H9 (cell line): ENCODE data around the gene FOXN1. TPM values are rescaled to one million over a fixed set of nuclear protein-coding genes. Genes with fewer than 3 reads are reported as not detected.

ENCODE experiments used
- DNase-seq: peaks from one replicate; pipeline ENCODE4 v3.0.0-alpha.2; 2017
- H2AFZ ChIP-seq: one replicate; pipeline ENCODE4 v1.6.1; 2013; ENCODE audit warnings: mild to moderate bottlenecking, low read length, control low read depth, moderate library complexity
- H2AK5ac ChIP-seq: 2 replicates; pipeline ENCODE4 v1.6.1; 2013; ENCODE audit warnings: low read length, control low read depth, mixed read lengths; ENCODE audit not compliant: insufficient read length
- H2BK120ac ChIP-seq: one replicate; pipeline ENCODE4 v1.6.1; 2013; ENCODE audit warnings: low read depth, mild to moderate bottlenecking, low read length, control low read depth, inconsistent platforms; ENCODE audit not compliant: poor library complexity, severe bottlenecking
- H2BK12ac ChIP-seq: 2 replicates; pipeline ENCODE4 v1.6.1; 2013; ENCODE audit warnings: low read length, control low read depth, mixed read lengths, low read depth; ENCODE audit not compliant: insufficient read length
- H2BK15ac ChIP-seq: 2 replicates; pipeline ENCODE4 v1.6.1; 2013; ENCODE audit warnings: low read depth, low read length, control low read depth
- H2BK20ac ChIP-seq: one replicate; pipeline ENCODE4 v1.6.1; 2013; ENCODE audit warnings: low read depth, mild to moderate bottlenecking, low read length, control low read depth, inconsistent platforms; ENCODE audit not compliant: poor library complexity, severe bottlenecking
- H2BK5ac ChIP-seq: 2 replicates; pipeline ENCODE4 v1.6.1; 2013; ENCODE audit warnings: low read length, control low read depth, mixed read lengths; ENCODE audit not compliant: insufficient read length
- H3K14ac ChIP-seq: 2 replicates; pipeline ENCODE4 v1.6.1; 2013; ENCODE audit warnings: low read length, control low read depth; ENCODE audit not compliant: insufficient read depth
- H3K18ac ChIP-seq: 2 replicates; pipeline ENCODE4 v1.6.1; 2013; ENCODE audit warnings: low read depth, mild to moderate bottlenecking, mixed read lengths, low read length, control low read depth; ENCODE audit not compliant: insufficient read length
- H3K23ac ChIP-seq: 2 replicates; pipeline ENCODE4 v1.6.1; 2013; ENCODE audit warnings: low read length, control low read depth, mixed read lengths, low read depth; ENCODE audit not compliant: insufficient read length
- H3K23me2 ChIP-seq: 2 replicates; pipeline ENCODE4 v1.6.1; 2013; ENCODE audit warnings: low read depth, mild to moderate bottlenecking, mixed read lengths, low read length, control low read depth; ENCODE audit not compliant: insufficient read length, poor library complexity, severe bottlenecking
- H3K27ac ChIP-seq: 2 replicates; pipeline ENCODE4 v1.5.1; 2013; ENCODE audit warnings: low read length, control low read depth, mixed read lengths, low read depth; ENCODE audit not compliant: insufficient read length
- H3K27me3 ChIP-seq: 2 replicates; pipeline ENCODE4 v1.6.1; 2013; ENCODE audit warnings: low read length, control low read depth, inconsistent platforms; ENCODE audit not compliant: insufficient read depth
- H3K4ac ChIP-seq: 2 replicates; pipeline ENCODE4 v1.6.1; 2013; ENCODE audit warnings: low read depth, mild to moderate bottlenecking, control low read depth, inconsistent platforms, low read length, moderate library complexity
- H3K4me1 ChIP-seq: 2 replicates; pipeline ENCODE4 v1.6.1; 2013; ENCODE audit warnings: low read length, control low read depth, inconsistent platforms; ENCODE audit not compliant: insufficient read depth
- H3K4me2 ChIP-seq: 2 replicates; pipeline ENCODE4 v1.6.1; 2013; ENCODE audit warnings: low read length, control low read depth, mixed read lengths; ENCODE audit not compliant: insufficient read length, insufficient read depth
- H3K56ac ChIP-seq: 2 replicates; pipeline ENCODE4 v1.6.1; 2013; ENCODE audit warnings: low read depth, mild to moderate bottlenecking, mixed read lengths, low read length, control low read depth; ENCODE audit not compliant: insufficient read length
- H3K79me1 ChIP-seq: 2 replicates; pipeline ENCODE4 v1.6.1; 2013; ENCODE audit warnings: low read depth, mild to moderate bottlenecking, moderate library complexity, low read length, control low read depth, inconsistent platforms; ENCODE audit not compliant: insufficient read depth, poor library complexity, severe bottlenecking
- H3K79me2 ChIP-seq: 2 replicates; pipeline ENCODE4 v1.6.1; 2013; ENCODE audit warnings: low read length, control low read depth, inconsistent platforms; ENCODE audit not compliant: insufficient read depth
- H3K9ac ChIP-seq: 2 replicates; pipeline ENCODE4 v1.6.1; 2013; ENCODE audit warnings: low read length, control low read depth, mixed read lengths; ENCODE audit not compliant: insufficient read length; ENCODE audit errors: extremely low read depth
- H3K9me3 ChIP-seq: one replicate; pipeline ENCODE4 v1.6.1; 2013; ENCODE audit warnings: low read depth, low read length, inconsistent platforms; ENCODE audit not compliant: control insufficient read depth
- H3T11ph ChIP-seq: one replicate; pipeline ENCODE4 v1.6.1; 2013; ENCODE audit warnings: mild to moderate bottlenecking, low read length, control low read depth, inconsistent platforms
- H4K20me1 ChIP-seq: one replicate; pipeline ENCODE4 v1.6.1; 2013; ENCODE audit not compliant: control insufficient read depth, insufficient read length, insufficient read depth
- H4K5ac ChIP-seq: 2 replicates; pipeline ENCODE4 v1.6.1; 2013; ENCODE audit warnings: low read depth, mild to moderate bottlenecking, mixed read lengths, low read length, control low read depth; ENCODE audit not compliant: insufficient read length
- H4K8ac ChIP-seq: replicated peaks from 2 replicates; pipeline ENCODE4 v1.6.1; 2013; ENCODE audit warnings: low read length, control low read depth, mixed read lengths, low read depth; ENCODE audit not compliant: insufficient read length
- H4K91ac ChIP-seq: 2 replicates; pipeline ENCODE4 v1.6.1; 2013; ENCODE audit warnings: low read depth, mild to moderate bottlenecking, moderate library complexity, mixed read lengths, low read length, control low read depth; ENCODE audit not compliant: insufficient read length
- H3K27ac Mint-ChIP-seq, 3 experiments: 2 replicates in 2 of 3; 3 replicates in 1 of 3; pipeline ENCODE4 v1.8.0; 2020 to 2021; ENCODE audit warnings: mixed read lengths in 3 of 3, mild to moderate bottlenecking in 1 of 3, moderate library complexity in 1 of 3
- H3K27me3 Mint-ChIP-seq: 2 replicates; pipeline ENCODE4 v1.8.0; 2021; ENCODE audit warnings: low read depth, mild to moderate bottlenecking, moderate library complexity, mixed read lengths
- H3K36me3 Mint-ChIP-seq, 3 experiments: 2 replicates in 2 of 3; 3 replicates in 1 of 3; pipeline ENCODE4 v1.8.0; 2020 to 2021; ENCODE audit warnings: low read depth in 3 of 3, mixed read lengths in 3 of 3; ENCODE audit not compliant: insufficient read depth in 1 of 3
- H3K4me1 Mint-ChIP-seq, 2 experiments: 2 replicates each; pipeline ENCODE4 v1.8.0; 2020; ENCODE audit warnings: mixed read lengths in 2 of 2
- H3K4me3 Mint-ChIP-seq, 2 experiments: 2 replicates in 1 of 2; 3 replicates in 1 of 2; pipeline ENCODE4 v1.8.0; 2020 to 2021; ENCODE audit warnings: mild to moderate bottlenecking in 2 of 2, mixed read lengths in 2 of 2, moderate library complexity in 1 of 2
- H3K9me3 Mint-ChIP-seq, 2 experiments: 2 replicates in 1 of 2; 3 replicates in 1 of 2; pipeline ENCODE4 v1.8.0; 2020; ENCODE audit warnings: mild to moderate bottlenecking in 2 of 2, mixed read lengths in 2 of 2, moderate library complexity in 1 of 2
- total RNA-seq: library from RNA; stranded (reverse); gene quantifications from 2 replicates; pipeline ENCODE4 v1.2.1, GENCODE V29; 2021
- TF ChIP-seq, protein P1 (sequence below): fragments of 200-600 bp; sonication (generic); conservative IDR thresholded peaks from 3 replicates; pipeline ENCODE4 v1.8.0; 2021; ENCODE audit warnings: antibody characterized with exemption, mild to moderate bottlenecking

Gene FOXN1
- total RNA-seq, 1 experiment from 2014 or later: not detected

DNA sequence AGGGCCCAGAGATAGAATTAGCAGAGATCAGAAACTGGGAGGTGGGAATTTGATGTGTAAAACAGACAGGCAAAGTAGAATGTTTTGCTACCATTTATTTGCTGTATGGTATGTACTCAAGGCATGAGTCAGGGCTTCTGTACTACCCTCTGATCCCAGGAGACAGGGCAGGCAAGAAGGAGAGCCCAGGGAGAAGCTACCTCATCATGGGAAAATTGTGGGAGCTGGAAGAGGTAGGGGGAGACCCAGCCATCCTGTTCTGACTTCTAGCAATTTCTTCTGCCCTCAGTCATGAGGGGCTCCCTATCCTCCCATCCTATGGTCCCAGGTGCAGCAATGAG is 66.9 kb downstream of the FOXN1 start:
- no peak overlapping the region for H4K5ac ChIP-seq
- H3K27me3 ChIP-seq: no peaks in the 10 kb centered on the region
- no peak overlapping the region for H3K27ac Mint-ChIP-seq
- peaks cover 2% of the 10 kb centered on the region for H4K20me1 ChIP-seq
- no peak overlapping the region for H3K23ac ChIP-seq
- no peak overlapping the region for H3K56ac ChIP-seq
- peaks cover 24 to 40% of the 10 kb centered on the region in 2 experiments for H3K4me1 Mint-ChIP-seq
- no peaks in the 10 kb centered on the region for H3K79me1 ChIP-seq
- no peak for DNase-seq
- H2BK120ac ChIP-seq: no peak overlapping the region
- no peaks in the 10 kb centered on the region for H3K4me1 ChIP-seq
- no peak overlapping the region for H3K27ac ChIP-seq
- H3K27me3 Mint-ChIP-seq: peaks cover 7% of the 10 kb centered on the region
- H3K9ac ChIP-seq: no peak overlapping the region
- H2BK20ac ChIP-seq: no peak overlapping the region
- no peak overlapping the region for H4K91ac ChIP-seq
- peaks cover 11 to 29% (median 29%) of the 10 kb centered on the region in 3 experiments; a peak in 6 of 7 replicates for H3K36me3 Mint-ChIP-seq
- no peak overlapping the region for H2AK5ac ChIP-seq
- no peak overlapping the region for H3K14ac ChIP-seq
- H2BK15ac ChIP-seq: no peak overlapping the region
- no peak overlapping the region for H3K4me2 ChIP-seq
- H3K4ac ChIP-seq: no peak overlapping the region
- H3K9me3 ChIP-seq: no peaks in the 10 kb centered on the region
- H2BK12ac ChIP-seq: no peak overlapping the region
- no peak overlapping the region for H2AFZ ChIP-seq
- H4K8ac ChIP-seq: no peak overlapping the region
- H3K79me2 ChIP-seq: no peaks in the 10 kb centered on the region
- H3K4me3 Mint-ChIP-seq: peak overlapping the region in 1 of 2 experiments; percentile 97; a peak in 1 of 5 replicates
- TF ChIP-seq, protein P1, sequence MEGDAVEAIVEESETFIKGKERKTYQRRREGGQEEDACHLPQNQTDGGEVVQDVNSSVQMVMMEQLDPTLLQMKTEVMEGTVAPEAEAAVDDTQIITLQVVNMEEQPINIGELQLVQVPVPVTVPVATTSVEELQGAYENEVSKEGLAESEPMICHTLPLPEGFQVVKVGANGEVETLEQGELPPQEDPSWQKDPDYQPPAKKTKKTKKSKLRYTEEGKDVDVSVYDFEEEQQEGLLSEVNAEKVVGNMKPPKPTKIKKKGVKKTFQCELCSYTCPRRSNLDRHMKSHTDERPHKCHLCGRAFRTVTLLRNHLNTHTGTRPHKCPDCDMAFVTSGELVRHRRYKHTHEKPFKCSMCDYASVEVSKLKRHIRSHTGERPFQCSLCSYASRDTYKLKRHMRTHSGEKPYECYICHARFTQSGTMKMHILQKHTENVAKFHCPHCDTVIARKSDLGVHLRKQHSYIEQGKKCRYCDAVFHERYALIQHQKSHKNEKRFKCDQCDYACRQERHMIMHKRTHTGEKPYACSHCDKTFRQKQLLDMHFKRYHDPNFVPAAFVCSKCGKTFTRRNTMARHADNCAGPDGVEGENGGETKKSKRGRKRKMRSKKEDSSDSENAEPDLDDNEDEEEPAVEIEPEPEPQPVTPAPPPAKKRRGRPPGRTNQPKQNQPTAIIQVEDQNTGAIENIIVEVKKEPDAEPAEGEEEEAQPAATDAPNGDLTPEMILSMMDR: no peak
- no peaks in the 10 kb centered on the region for H3K9me3 Mint-ChIP-seq
- no peak overlapping the region for H2BK5ac ChIP-seq
- peaks cover 11% of the 10 kb centered on the region for H3K23me2 ChIP-seq
- H3K18ac ChIP-seq: no peak overlapping the region
- H3T11ph ChIP-seq: no peak overlapping the region
